Lower leg skin (tissue), 3 donors: ENCODE results near the gene MCM9.

ENCODE experiments used
- CTCF ChIP-seq, 3 donors: fragments of 450-650 bp; IDR thresholded peaks; one replicate each; pipeline ENCODE4 v1.5.1; 2016; ENCODE audit warnings: antibody characterized with exemption in 3 of 3, mild to moderate bottlenecking in 3 of 3, moderate library complexity in 2 of 3
- POLR2A ChIP-seq, 2 donors: fragments of 450-650 bp; IDR thresholded peaks; one replicate each; pipeline ENCODE4 v1.6.1; 2016 to 2017; ENCODE audit warnings: antibody characterized with exemption in 2 of 2, mild to moderate bottlenecking in 1 of 2, moderate library complexity in 1 of 2

- TF ChIP-seq CTCF (IDR thresholded peaks at IDR 0.05): no peak
- TF ChIP-seq POLR2A (IDR thresholded peaks at IDR 0.05): no peak
Measured at GRCh38 chr6:118971682-118972081, 36.7 kb upstream of the MCM9 start.
